SIG-M5 (cell line): ENCODE results near the gene PHOX2B.

Experiments
- DNase-seq: peaks from one replicate; lab custom pipeline; 2025; lab: John Stamatoyannopoulos, UW

The PHOX2B gene

GRCh38 chr4:41748571-41749475 is at the start of gene PHOX2B:
Gene PHOX2B, minus strand, starts transcription at chr4:41748725. Its CDS starts 115 bp downstream, at chr4:41748610.
- DNase-seq = no peak

- no peak for DNase-seq
These were observed 48.7 kb upstream of the PHOX2B start for GRCh38 chr4:41797260-41797659.

GRCh38 chr4:41796545-41797210 is 48.2 kb upstream of the PHOX2B start:
- no peak for DNase-seq

- no peak for DNase-seq
These were observed 47.4 kb upstream of the PHOX2B start for GRCh38 chr4:41795796-41796385.

- no peak for DNase-seq
These were observed 43.6 kb upstream of the PHOX2B start for GRCh38 chr4:41792166-41792565.

GRCh38 chr4:41791557-41791956 is 43.0 kb upstream of the PHOX2B start:
- no peak for DNase-seq

GRCh38 chr4:41787931-41788330 is 39.4 kb upstream of the PHOX2B start:
- no peak for DNase-seq

GRCh38 chr4:41785665-41786064 is 37.1 kb upstream of the PHOX2B start:
- no peak for DNase-seq

GRCh38 chr4:41784191-41784979 is 35.9 kb upstream of the PHOX2B start:
- no peak for DNase-seq

- no peak for DNase-seq
These were observed 27.9 kb upstream of the PHOX2B start for GRCh38 chr4:41776466-41776865.

GRCh38 chr4:41763729-41764128 is 15.2 kb upstream of the PHOX2B start:
- DNase-seq = no peak

GRCh38 chr4:41758884-41759283 is 10.4 kb upstream of the PHOX2B start:
- no peak for DNase-seq

GRCh38 chr4:41757521-41758156 is 9.1 kb upstream of the PHOX2B start:
- no peak for DNase-seq

GRCh38 chr4:41753942-41754341 is 5.4 kb upstream of the PHOX2B start:
- no peak for DNase-seq

- DNase-seq = no peak
These were observed 3.7 kb upstream of the PHOX2B start for GRCh38 chr4:41752081-41752836.

- no peak for DNase-seq
These were observed 3.0 kb upstream of the PHOX2B start for GRCh38 chr4:41751449-41752061.

GRCh38 chr4:41750626-41751448 is 2.3 kb upstream of the PHOX2B start:
- no peak for DNase-seq

GRCh38 chr4:41750121-41750625 is 1.6 kb upstream of the PHOX2B start:
- no peak for DNase-seq

- DNase-seq = no peak
These were observed 1.1 kb upstream of the PHOX2B start for GRCh38 chr4:41749631-41750039.
